Cortex of kidney (tissue), 1 donor: ENCODE data around the gene RPL5.

Experiments used
- DNase-seq: peaks from one replicate; lab custom pipeline; 2025; lab: John Stamatoyannopoulos, UW

Gene RPL5

DNA sequence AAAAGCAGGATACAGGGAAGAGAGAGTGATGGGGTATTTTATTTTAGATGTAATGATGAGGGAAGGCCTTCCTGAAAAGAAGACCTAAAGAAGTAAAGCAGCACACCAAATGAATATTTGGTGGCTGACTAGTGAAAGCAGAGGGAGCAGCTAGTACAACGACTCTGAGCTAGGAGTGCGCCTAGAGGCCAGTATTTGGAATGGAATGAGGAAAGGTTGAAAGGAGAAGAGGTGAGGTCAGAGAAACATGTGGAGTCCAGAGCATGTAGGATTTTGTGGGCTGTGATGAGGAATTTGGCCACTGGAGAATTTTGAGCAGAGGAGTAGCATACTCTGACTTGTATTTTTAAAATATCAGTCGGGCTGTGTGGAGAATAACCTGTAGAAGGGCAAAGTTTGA is 11.8 kb upstream of the RPL5 start:
- no peak for DNase-seq

GRCh38 chr1:92820551-92820950 is 11.3 kb upstream of the RPL5 start:
- no peak for DNase-seq

DNA sequence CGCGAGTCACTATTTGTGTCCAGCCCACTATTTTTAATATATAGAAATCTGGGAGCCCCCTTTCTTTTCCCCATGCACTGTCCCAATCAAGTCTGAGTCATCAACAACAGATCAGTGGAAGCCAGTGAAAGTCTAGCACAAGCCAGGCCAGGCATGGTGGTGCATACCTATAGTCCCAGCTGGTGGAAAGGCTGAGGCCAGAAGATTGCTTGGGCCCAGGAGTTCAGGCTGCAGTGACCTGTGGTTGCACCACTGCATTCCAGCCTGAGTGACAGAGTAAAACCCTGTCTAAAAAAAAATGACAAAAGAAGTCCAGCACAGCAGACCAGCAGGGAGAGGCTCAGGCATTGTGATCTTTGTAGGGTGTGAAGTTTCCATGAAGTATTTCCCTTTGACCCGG is 9.0 kb upstream of the RPL5 start:
- DNase-seq: no peak

GRCh38 chr1:92826792-92827191 is 5.0 kb upstream of the RPL5 start:
- DNase-seq: no peak

GRCh38 chr1:92831368-92831761 is 475 bp upstream of the RPL5 start:
- no peak for DNase-seq

DNA sequence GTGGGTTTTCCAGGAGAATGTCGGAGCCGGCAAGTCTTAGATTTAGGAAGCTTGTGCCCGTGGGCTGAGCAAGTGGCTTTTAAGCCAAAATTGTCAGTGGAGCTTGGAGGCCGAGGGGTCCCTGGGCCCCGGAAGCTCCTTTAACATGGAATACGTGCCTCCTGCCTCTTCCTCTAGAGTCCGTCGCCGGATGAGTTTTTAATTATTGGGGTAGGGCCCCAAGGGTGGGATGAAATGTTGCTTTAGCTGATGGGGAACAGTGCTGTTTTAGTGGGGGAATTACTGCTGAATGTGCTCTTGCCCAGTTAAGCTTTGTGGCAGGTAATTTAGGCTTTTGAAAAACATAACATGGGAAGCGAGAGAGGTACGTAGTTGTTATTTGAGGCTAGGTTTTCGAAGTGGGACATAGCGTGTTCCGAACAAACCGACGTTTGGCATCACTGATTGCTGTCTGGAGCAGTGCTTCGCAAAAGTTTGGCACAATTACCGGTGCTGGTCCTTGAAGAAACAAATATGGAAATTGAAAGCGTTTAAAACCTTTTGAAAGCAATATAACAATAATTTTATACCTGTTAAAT is 786 bp downstream of the RPL5 start:
- no peak for DNase-seq

GRCh38 chr1:92833840-92834239 is 2.0 kb downstream of the RPL5 start:
- DNase-seq: no peak

DNA sequence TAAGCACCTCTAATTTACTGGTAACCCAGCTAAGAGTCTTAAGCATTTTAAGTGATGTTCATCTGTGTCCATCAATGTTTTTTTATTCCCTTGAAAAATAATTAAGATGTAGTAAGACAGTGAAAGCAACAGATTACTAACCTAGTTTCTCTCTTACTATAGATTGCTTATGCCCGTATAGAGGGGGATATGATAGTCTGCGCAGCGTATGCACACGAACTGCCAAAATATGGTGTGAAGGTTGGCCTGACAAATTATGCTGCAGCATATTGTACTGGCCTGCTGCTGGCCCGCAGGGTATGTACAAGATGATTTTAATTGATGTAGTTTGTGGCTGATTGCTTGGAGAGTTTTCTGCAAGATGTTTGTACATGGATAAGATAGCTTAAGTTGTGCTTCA is 2.8 kb downstream of the RPL5 start:
- DNase-seq: no peak

DNA sequence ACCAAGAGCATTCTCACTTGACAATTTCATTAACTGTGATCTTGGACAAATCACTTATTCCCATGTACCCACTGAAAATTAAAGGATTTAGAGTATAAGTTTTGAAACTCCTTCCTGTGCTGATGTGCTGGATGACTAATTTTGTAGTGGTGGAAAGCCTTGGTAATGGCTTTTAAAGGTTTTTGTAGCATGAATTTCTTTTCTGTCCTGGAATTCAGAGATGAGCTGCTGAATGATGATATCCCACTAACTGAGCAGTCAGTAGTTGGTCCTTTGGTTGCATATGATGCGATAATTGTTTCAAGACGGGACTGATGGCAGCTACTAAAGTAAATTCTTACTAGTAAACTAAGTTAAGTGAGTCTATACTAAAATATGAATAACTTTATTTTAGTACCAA is 5.2 kb downstream of the RPL5 start:
- no peak for DNase-seq

GRCh38 chr1:92838519-92838918 is 6.7 kb downstream of the RPL5 start:
- DNase-seq: no peak

GRCh38 chr1:92839442-92839841 is 7.6 kb downstream of the RPL5 start:
- DNase-seq: no peak

- no peak for DNase-seq
Measured at GRCh38 chr1:92840600-92840999, 8.8 kb downstream of the RPL5 start.

- DNase-seq: no peak
Measured at GRCh38 chr1:92842082-92843045, 10.5 kb downstream of the RPL5 start.

- no peak for DNase-seq
Measured at GRCh38 chr1:92843046-92843423, 11.2 kb downstream of the RPL5 start.

DNA sequence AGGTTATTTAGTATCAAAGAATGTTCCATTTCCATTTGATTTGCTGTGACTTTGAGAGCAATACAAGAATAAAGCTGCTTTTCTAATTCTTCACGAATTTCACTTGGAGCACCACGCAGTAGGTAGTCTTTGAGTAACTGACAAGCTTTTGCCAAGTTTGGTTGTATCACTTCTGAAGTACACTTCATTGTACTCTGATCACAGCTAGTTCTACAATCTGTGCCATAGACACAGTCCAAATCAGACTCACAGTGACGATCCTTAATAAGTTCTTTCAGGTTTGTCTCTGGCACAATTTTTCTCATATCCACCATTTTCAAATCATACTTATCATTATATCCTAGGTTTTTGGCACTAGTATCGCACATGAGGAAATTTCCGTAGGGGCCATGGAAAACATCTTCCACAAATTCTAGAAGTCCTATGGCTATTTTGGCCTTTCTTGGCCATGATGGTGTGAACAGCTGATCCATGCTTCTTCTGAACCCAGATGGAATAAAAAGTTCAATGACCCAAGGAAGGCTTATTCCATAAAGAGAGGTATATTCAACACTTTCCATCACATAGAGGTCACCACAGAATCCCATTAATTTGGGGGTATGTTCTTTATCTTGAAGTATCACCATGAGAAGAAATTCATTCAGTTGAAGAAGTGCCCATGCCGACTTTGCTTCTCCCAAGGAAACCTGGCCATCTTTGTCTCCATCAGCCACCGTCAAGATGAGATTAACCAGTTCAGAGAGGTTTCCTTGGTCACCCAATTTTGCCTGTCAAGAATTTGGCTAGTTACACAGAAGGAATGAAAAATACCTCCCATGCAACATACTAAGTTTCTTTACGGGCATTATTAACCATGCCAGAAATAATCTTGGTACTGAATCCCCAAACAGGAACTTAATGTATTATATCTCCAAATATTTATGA is 11.9 kb downstream of the RPL5 start:
- no peak for DNase-seq

DNA sequence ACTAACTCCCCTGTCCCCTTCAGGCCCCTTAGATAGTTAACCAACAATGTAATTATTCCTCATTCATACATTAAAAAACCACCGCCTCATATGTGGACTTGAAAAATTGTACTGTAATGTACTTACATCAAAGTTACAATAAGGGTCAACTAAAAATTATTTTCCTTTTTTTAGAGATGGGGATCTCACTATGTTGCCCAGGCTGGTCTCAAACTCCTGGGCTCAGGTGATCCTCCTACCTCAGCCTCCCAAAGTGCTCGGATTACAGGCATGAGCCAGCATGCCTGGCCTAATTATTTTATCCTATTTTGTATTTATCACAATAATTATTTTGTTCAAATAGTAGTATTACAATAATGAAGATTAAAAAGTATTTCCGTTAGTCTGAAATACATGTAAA is 12.6 kb downstream of the RPL5 start:
- no peak for DNase-seq

DNA sequence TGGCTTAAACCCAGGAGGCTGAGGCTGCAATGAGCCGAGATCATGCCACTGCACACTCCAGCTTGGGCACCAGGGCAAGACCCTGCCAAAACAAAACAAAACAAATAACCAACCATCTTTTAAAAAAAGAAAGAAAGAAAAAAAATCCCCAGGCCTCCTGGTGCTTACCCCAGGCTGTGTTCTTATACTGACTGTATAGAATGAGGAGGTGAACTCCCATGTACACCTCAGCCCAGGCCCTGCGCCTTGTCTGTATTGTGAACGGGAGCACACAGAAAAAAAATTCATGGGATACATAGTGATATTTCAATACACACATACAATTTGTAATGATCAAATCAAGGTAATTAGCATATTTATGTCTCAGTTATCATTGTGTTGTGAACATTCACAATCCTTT is 14.1 kb downstream of the RPL5 start:
- no peak for DNase-seq

- no peak for DNase-seq
Measured at GRCh38 chr1:92848201-92848600, 16.4 kb downstream of the RPL5 start.

- DNase-seq: no peak
Measured at GRCh38 chr1:92850019-92850418, 18.2 kb downstream of the RPL5 start.

- no peak for DNase-seq
Measured at GRCh38 chr1:92851729-92852128, 19.9 kb downstream of the RPL5 start.

- DNase-seq: no peak
Measured at GRCh38 chr1:92853299-92853698, 21.5 kb downstream of the RPL5 start.

DNA sequence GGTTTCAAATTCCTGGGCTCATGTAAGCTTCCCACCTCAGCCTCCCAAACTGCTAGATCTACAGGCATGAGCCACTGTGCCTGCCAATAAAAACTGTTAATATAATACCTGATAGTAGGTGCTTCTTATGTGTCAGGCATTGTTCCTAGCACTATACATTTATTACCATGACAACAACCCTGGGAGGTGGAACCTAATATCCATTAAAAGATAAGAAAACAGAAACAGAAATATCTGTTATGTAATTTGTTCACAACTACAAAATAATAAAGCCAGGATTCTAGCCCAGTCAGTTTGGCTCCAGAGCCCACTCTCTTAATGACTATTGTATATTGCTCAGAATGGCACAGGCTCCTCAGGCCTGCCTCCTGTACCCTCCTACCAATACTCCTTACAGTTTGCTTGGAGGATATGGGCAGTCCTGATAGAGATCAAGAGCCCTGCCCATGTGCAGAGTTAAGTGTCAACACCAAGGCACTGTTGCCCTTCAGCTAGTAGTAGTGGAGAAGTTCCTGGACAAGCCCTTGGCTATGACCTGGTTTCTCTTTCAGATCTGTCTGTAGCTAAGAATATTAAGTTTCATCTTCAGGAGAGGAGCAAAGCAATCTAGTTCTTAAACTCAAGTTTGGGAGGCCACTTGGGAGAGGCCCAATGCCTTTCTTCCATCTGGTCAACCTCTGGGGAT is 22.4 kb downstream of the RPL5 start:
- DNase-seq: no peak
